Measurements from ENCODE around the gene IRF7. TPM values are rescaled to one million over a fixed set of nuclear protein-coding genes. Genes with fewer than 3 reads are reported as not detected.

The IRF7 gene
- total and polyA plus RNA-seq, 4 donors, result 15.7 to 62.4 (median 37.0) TPM

DNA sequence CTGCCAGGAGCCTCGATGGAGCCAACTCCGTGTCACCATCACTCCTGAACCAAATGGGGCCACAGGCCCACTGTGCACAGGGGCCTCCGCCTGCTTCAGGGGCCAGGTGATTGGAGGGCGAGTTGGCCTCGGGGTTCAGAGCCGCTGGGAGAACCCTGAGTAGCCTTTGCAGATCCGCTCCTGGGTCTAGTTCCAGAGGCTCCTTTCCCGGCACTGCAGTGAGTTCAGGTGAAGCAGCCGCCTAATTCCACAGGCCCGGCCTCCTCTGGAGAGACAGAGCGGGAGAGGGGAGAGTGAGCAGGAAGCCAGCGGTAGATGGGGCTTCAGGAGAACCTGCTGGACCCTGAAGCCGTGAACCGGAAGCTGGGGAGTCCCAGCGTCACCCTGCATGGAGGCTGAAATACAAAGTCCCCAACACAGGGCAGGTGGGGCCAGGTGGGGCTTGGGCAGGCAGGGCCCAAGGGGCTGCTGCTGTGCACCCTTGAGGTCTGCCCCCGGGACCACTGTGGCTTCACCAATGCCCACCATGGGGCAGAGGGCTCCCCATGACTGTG is 43.9 kb upstream of the IRF7 start:
- H3K4me1 ChIP-seq (ENCODE audit: control insufficient read depth in 4 of 4, insufficient read depth in 4 of 4, low read length in 3 of 4), result peaks cover 13 to 57% (median 49%) of the 10 kb centered on the region in 4 donors
- no peak for DNase-seq (ENCODE audit: low spot score)
- peaks cover 0 to 7% (median 3%) of the 10 kb centered on the region in 4 donors for H3K36me3 ChIP-seq (ENCODE audit: control insufficient read depth in 4 of 4, insufficient read depth in 3 of 4, low read depth in 1 of 4, low read length in 3 of 4)
- WGBS, result 96% methylated on average over 16 of the region's 16 CpGs
- no peak overlapping the region for H3K27ac ChIP-seq (ENCODE audit: low read depth in 1 of 2, low read length in 2 of 2)
- H3K4me3 ChIP-seq (ENCODE audit: low read depth in 1 of 3, low read length in 3 of 3), result no peak overlapping the region
- no peaks in the 10 kb centered on the region for H3K9me3 ChIP-seq (ENCODE audit: control insufficient read depth in 4 of 4, low read length in 3 of 4)
- no peak overlapping the region for H3K9ac ChIP-seq (ENCODE audit: low read depth in 1 of 2, low read length in 2 of 2)
- no peak for TF ChIP-seq HNF4G (IDR thresholded peaks at IDR 0.05)
- no peak for TF ChIP-seq FOXA1 (IDR thresholded peaks at IDR 0.05)
- TF ChIP-seq RXRA (IDR thresholded peaks at IDR 0.05), result no peak
- TF ChIP-seq YY1 (IDR thresholded peaks at IDR 0.05), result no peak
- H3K27me3 ChIP-seq (ENCODE audit: control insufficient read depth in 4 of 4, insufficient read depth in 4 of 4, low read length in 3 of 4), result no peaks in the 10 kb centered on the region

DNA sequence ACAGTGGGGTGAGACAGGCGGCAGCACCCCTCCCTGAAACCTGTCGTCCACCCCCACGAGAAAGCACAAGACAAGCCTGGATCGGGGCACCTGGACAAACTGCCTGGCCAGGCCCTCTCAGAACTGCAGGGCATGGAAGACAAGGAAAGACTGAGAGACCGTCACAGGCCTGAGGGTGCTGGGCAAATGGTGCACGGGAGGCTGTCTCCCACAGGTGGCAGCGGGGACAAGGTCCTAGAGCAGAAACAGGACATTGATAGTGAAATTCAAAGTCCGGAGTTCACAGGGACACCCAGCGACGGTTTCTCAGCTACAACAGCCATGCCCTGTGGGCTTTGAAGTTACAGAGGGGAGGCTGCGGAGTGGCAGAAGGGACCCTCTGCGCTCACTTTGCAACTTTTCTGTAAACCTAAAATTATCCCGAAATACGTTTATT is 42.0 kb upstream of the IRF7 start:
- peaks cover 0 to 5% (median 2%) of the 10 kb centered on the region in 4 donors for H3K36me3 ChIP-seq (ENCODE audit: control insufficient read depth in 4 of 4, insufficient read depth in 3 of 4, low read depth in 1 of 4, low read length in 3 of 4)
- no peak for DNase-seq (ENCODE audit: low spot score)
- H3K4me3 ChIP-seq (ENCODE audit: low read depth in 1 of 3, low read length in 3 of 3), result no peak overlapping the region
- TF ChIP-seq RXRA (IDR thresholded peaks at IDR 0.05), result peak; percentile 96 to 97
- TF ChIP-seq, protein P1, sequence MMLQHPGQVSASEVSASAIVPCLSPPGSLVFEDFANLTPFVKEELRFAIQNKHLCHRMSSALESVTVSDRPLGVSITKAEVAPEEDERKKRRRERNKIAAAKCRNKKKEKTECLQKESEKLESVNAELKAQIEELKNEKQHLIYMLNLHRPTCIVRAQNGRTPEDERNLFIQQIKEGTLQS (IDR thresholded peaks at IDR 0.05), result no peak
- TF ChIP-seq RAD21 (IDR thresholded peaks at IDR 0.05), result peak; percentile 47 to 52
- peak in 1 of 2 donors; percentile 39 for TF ChIP-seq GABPA (IDR thresholded peaks at IDR 0.05 in 1 of 2, conservative IDR thresholded peaks at IDR 0.05 in 1 of 2)
- TF ChIP-seq FOXA1 (IDR thresholded peaks at IDR 0.05), result no peak
- peak; percentile 99 for TF ChIP-seq HNF4A (conservative IDR thresholded peaks at IDR 0.05)
- peak; percentile 99 for TF ChIP-seq SP1 (IDR thresholded peaks at IDR 0.05)
- no peak for TF ChIP-seq TAF1 (conservative IDR thresholded peaks at IDR 0.05)
- peak; percentile 51 to 62 for TF ChIP-seq JUND (IDR thresholded peaks at IDR 0.05)
- TF ChIP-seq, protein P2, sequence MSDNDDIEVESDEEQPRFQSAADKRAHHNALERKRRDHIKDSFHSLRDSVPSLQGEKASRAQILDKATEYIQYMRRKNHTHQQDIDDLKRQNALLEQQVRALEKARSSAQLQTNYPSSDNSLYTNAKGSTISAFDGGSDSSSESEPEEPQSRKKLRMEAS (IDR thresholded peaks at IDR 0.05), result peak; percentile 84
- TF ChIP-seq, protein P3, sequence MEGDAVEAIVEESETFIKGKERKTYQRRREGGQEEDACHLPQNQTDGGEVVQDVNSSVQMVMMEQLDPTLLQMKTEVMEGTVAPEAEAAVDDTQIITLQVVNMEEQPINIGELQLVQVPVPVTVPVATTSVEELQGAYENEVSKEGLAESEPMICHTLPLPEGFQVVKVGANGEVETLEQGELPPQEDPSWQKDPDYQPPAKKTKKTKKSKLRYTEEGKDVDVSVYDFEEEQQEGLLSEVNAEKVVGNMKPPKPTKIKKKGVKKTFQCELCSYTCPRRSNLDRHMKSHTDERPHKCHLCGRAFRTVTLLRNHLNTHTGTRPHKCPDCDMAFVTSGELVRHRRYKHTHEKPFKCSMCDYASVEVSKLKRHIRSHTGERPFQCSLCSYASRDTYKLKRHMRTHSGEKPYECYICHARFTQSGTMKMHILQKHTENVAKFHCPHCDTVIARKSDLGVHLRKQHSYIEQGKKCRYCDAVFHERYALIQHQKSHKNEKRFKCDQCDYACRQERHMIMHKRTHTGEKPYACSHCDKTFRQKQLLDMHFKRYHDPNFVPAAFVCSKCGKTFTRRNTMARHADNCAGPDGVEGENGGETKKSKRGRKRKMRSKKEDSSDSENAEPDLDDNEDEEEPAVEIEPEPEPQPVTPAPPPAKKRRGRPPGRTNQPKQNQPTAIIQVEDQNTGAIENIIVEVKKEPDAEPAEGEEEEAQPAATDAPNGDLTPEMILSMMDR (IDR thresholded peaks at IDR 0.05; ENCODE audit: low read depth, low read length, missing input control), result no peak
- TF ChIP-seq NR2F2 (IDR thresholded peaks at IDR 0.05), result peak; percentile 57
- peak; percentile 99 for TF ChIP-seq HNF4G (IDR thresholded peaks at IDR 0.05)
- TF ChIP-seq, protein P4, sequence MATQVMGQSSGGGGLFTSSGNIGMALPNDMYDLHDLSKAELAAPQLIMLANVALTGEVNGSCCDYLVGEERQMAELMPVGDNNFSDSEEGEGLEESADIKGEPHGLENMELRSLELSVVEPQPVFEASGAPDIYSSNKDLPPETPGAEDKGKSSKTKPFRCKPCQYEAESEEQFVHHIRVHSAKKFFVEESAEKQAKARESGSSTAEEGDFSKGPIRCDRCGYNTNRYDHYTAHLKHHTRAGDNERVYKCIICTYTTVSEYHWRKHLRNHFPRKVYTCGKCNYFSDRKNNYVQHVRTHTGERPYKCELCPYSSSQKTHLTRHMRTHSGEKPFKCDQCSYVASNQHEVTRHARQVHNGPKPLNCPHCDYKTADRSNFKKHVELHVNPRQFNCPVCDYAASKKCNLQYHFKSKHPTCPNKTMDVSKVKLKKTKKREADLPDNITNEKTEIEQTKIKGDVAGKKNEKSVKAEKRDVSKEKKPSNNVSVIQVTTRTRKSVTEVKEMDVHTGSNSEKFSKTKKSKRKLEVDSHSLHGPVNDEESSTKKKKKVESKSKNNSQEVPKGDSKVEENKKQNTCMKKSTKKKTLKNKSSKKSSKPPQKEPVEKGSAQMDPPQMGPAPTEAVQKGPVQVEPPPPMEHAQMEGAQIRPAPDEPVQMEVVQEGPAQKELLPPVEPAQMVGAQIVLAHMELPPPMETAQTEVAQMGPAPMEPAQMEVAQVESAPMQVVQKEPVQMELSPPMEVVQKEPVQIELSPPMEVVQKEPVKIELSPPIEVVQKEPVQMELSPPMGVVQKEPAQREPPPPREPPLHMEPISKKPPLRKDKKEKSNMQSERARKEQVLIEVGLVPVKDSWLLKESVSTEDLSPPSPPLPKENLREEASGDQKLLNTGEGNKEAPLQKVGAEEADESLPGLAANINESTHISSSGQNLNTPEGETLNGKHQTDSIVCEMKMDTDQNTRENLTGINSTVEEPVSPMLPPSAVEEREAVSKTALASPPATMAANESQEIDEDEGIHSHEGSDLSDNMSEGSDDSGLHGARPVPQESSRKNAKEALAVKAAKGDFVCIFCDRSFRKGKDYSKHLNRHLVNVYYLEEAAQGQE (IDR thresholded peaks at IDR 0.05), result peak; percentile 78
- TF ChIP-seq EGR1 (IDR thresholded peaks at IDR 0.05; ENCODE audit: low read depth in 2 of 2), result peak in 1 of 2 donors; percentile 62
- TF ChIP-seq, protein P5, sequence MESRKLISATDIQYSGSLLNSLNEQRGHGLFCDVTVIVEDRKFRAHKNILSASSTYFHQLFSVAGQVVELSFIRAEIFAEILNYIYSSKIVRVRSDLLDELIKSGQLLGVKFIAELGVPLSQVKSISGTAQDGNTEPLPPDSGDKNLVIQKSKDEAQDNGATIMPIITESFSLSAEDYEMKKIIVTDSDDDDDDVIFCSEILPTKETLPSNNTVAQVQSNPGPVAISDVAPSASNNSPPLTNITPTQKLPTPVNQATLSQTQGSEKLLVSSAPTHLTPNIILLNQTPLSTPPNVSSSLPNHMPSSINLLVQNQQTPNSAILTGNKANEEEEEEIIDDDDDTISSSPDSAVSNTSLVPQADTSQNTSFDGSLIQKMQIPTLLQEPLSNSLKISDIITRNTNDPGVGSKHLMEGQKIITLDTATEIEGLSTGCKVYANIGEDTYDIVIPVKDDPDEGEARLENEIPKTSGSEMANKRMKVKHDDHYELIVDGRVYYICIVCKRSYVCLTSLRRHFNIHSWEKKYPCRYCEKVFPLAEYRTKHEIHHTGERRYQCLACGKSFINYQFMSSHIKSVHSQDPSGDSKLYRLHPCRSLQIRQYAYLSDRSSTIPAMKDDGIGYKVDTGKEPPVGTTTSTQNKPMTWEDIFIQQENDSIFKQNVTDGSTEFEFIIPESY (IDR thresholded peaks at IDR 0.05), result no peak
- TF ChIP-seq FOXA2 (IDR thresholded peaks at IDR 0.05), result no peak
- TF ChIP-seq YY1 (IDR thresholded peaks at IDR 0.05), result peak; percentile 82
- H3K4me1 ChIP-seq (ENCODE audit: control insufficient read depth in 4 of 4, insufficient read depth in 4 of 4, low read length in 3 of 4), result peaks cover 13 to 67% (median 55%) of the 10 kb centered on the region in 4 donors
- H3K27ac ChIP-seq (ENCODE audit: low read depth in 1 of 2, low read length in 2 of 2), result peak overlapping the region; percentile 51 to 63
- H3K9me3 ChIP-seq (ENCODE audit: control insufficient read depth in 4 of 4, low read length in 3 of 4), result no peaks in the 10 kb centered on the region
- no peak overlapping the region for H3K9ac ChIP-seq (ENCODE audit: low read depth in 1 of 2, low read length in 2 of 2)
- no peaks in the 10 kb centered on the region for H3K27me3 ChIP-seq (ENCODE audit: control insufficient read depth in 4 of 4, insufficient read depth in 4 of 4, low read length in 3 of 4)
- 35% methylated on average over 14 of the region's 14 CpGs for WGBS

Measured in liver (tissue), 9 donors.